BLaER1 treated with 17β-estradiol and CSF1 and Interleukin-3, amounts not matched to agents 10 nM and 100 nM (cell line): ENCODE measurements around the gene ECHDC1.

Experiments
- H3K27ac ChIP-seq, 11 experiments: shearing (Covaris generic); formaldehyde crosslinking; 2 replicates each; pipeline ENCODE4 v1.8.1; 2022
- H3K27me3 ChIP-seq, 11 experiments: shearing (Covaris generic); formaldehyde crosslinking; 2 replicates each; pipeline ENCODE4 v1.8.1; 2022
- H3K36me3 ChIP-seq, 11 experiments: shearing (Covaris generic); formaldehyde crosslinking; 2 replicates each; pipeline ENCODE4 v1.8.1; 2022
- H3K4me1 ChIP-seq, 10 experiments: shearing (Covaris generic); formaldehyde crosslinking; 2 replicates each; pipeline ENCODE4 v1.8.1; 2022
- H3K4me2 ChIP-seq, 11 experiments: shearing (Covaris generic); formaldehyde crosslinking; 2 replicates each; pipeline ENCODE4 v1.8.1; 2022
- H3K4me3 ChIP-seq, 10 experiments: shearing (Covaris generic); formaldehyde crosslinking; 2 replicates each; pipeline ENCODE4 v1.8.1; 2022
- H3K9ac ChIP-seq, 11 experiments: shearing (Covaris generic); formaldehyde crosslinking; 2 replicates each; pipeline ENCODE4 v1.8.1; 2022
- H3K9me3 ChIP-seq, 11 experiments: shearing (Covaris generic); formaldehyde crosslinking; replicated peaks in 1 of 11; 2 replicates each; pipeline ENCODE4 v1.8.1; 2022
- H4K20me1 ChIP-seq, 11 experiments: shearing (Covaris generic); formaldehyde crosslinking; 2 replicates each; pipeline ENCODE4 v1.8.1; 2022
- Cebpa-rat ChIP-seq, 11 experiments: shearing (Covaris generic); IDR thresholded peaks; 2 replicates each; pipeline ENCODE4 v1.8.1; 2022

The ECHDC1 gene

GRCh38 chr6:127347178-127347577 lies 3.8 kb upstream of the ECHDC1 start:
- Histone ChIP-seq H3K4me1 (peaks cover 10 to 40% (median 14%) of the 10 kb centered on the region in 10 experiments), H3K27me3 (no peaks in the 10 kb centered on the region), H3K9ac (no peak overlapping the region), H3K4me3 (no peak overlapping the region), H3K9me3 (peaks cover 13 to 47% (median 39%) of the 10 kb centered on the region in 11 experiments), H3K36me3 (peaks cover 0 to 34% (median 20%) of the 10 kb centered on the region in 11 experiments; a peak in 19 of 22 replicates), H3K27ac (peak overlapping the region in 4 of 11 experiments; percentile 26 to 60 (median 42); a peak in 5 of 22 replicates), H3K4me2 (peak overlapping the region in 2 of 11 experiments; percentile 27 to 37; a peak in 3 of 22 replicates), H4K20me1 (no peaks in the 10 kb centered on the region)
- no peak for TF ChIP-seq Cebpa-rat (IDR thresholded peaks at IDR 0.05)

- Histone ChIP-seq H4K20me1 (peaks cover 0 to 15% (median 12%) of the 10 kb centered on the region in 11 experiments; a peak in 15 of 22 replicates), H3K4me1 (peaks cover 26 to 53% (median 29%) of the 10 kb centered on the region in 10 experiments), H3K27me3 (no peaks in the 10 kb centered on the region), H3K9ac (no peak overlapping the region), H3K27ac (no peak overlapping the region; a peak in 1 of 22 replicates), H3K4me2 (0 out of 22 replicates have a peak overlapping the region, but pooled peaks of 1 of the 11 experiments have one; percentile 19), H3K9me3 (peaks cover 13 to 41% (median 36%) of the 10 kb centered on the region in 11 experiments), H3K36me3 (peaks cover 0 to 36% (median 20%) of the 10 kb centered on the region in 11 experiments; a peak in 18 of 22 replicates), H3K4me3 (no peak overlapping the region)
- TF ChIP-seq Cebpa-rat (IDR thresholded peaks at IDR 0.05): no peak
Measured at GRCh38 chr6:127345521-127345920, 2.1 kb upstream of the ECHDC1 start.

GRCh38 chr6:127343809-127344659 lies 625 bp upstream of the ECHDC1 start:
- H4K20me1 ChIP-seq: peaks cover 0 to 28% (median 25%) of the 10 kb centered on the region in 11 experiments; a peak in 16 of 22 replicates
- peaks cover 0 to 45% (median 21%) of the 10 kb centered on the region in 11 experiments; a peak in 13 of 22 replicates for H3K36me3 ChIP-seq
- TF ChIP-seq Cebpa-rat (IDR thresholded peaks at IDR 0.05): no peak
- H3K4me2 ChIP-seq: peak overlapping the region; percentile 82 to 97 (median 93)
- peaks cover 0 to 27% (median 21%) of the 10 kb centered on the region in 11 experiments; a peak in 19 of 22 replicates for H3K9me3 ChIP-seq
- peaks cover 31 to 59% (median 36%) of the 10 kb centered on the region in 10 experiments for H3K4me1 ChIP-seq
- peak overlapping the region; percentile 75 to 91 (median 77) for H3K4me3 ChIP-seq
- H3K27ac ChIP-seq: peak overlapping the region; percentile 85 to 98 (median 95)
- peak overlapping the region; percentile 87 to 96 (median 91) for H3K9ac ChIP-seq
- H3K27me3 ChIP-seq: no peaks in the 10 kb centered on the region

- no peaks in the 10 kb centered on the region for H3K27me3 ChIP-seq
Measured at GRCh38 chr6:127342296-127342945, 988 bp downstream of the ECHDC1 start.

GRCh38 chr6:127341471-127342202 lies 1.8 kb downstream of the ECHDC1 start:
- H3K36me3 ChIP-seq: peaks cover 0 to 52% (median 15%) of the 10 kb centered on the region in 11 experiments; a peak in 11 of 22 replicates
- peak overlapping the region in 9 of 11 experiments; percentile 90 to 98 (median 95); a peak in 14 of 22 replicates for H3K27ac ChIP-seq
- TF ChIP-seq Cebpa-rat (IDR thresholded peaks at IDR 0.05): no peak

More at GRCh38 chr6:127342296-127342945, 988 bp downstream of the ECHDC1 start:
- Histone ChIP-seq H3K27ac (peak overlapping the region; percentile 85 to 98 (median 95); a peak in 21 of 22 replicates), H4K20me1 (peaks cover 0 to 40% (median 29%) of the 10 kb centered on the region in 11 experiments; a peak in 16 of 22 replicates), H3K36me3 (peaks cover 0 to 47% (median 16%) of the 10 kb centered on the region in 11 experiments; a peak in 11 of 22 replicates), H3K4me3 (peak overlapping the region; percentile 75 to 91 (median 77)), H3K9ac (peak overlapping the region; percentile 87 to 96 (median 91)), H3K9me3 (peaks cover 0 to 17% (median 10%) of the 10 kb centered on the region in 11 experiments; a peak in 11 of 22 replicates), H3K4me2 (peak overlapping the region; percentile 82 to 97 (median 93)), H3K4me1 (peaks cover 31 to 56% (median 36%) of the 10 kb centered on the region in 10 experiments)
- TF ChIP-seq Cebpa-rat (IDR thresholded peaks at IDR 0.05): no peak

GRCh38 chr6:127340171-127340570 lies 3.2 kb downstream of the ECHDC1 start:
- peaks cover 0 to 38% (median 7%) of the 10 kb centered on the region in 11 experiments; a peak in 7 of 22 replicates for H3K36me3 ChIP-seq
- H3K4me3 ChIP-seq: no peak overlapping the region
- no peaks in the 10 kb centered on the region for H3K9me3 ChIP-seq
- H3K27me3 ChIP-seq: no peaks in the 10 kb centered on the region
- peak overlapping the region; percentile 82 to 97 (median 93); a peak in 21 of 22 replicates for H3K4me2 ChIP-seq
- no peak for TF ChIP-seq Cebpa-rat (IDR thresholded peaks at IDR 0.05)
- H3K27ac ChIP-seq: no peak overlapping the region
- no peak overlapping the region for H3K9ac ChIP-seq
- H3K4me1 ChIP-seq: peaks cover 31 to 44% (median 35%) of the 10 kb centered on the region in 10 experiments
- peaks cover 0 to 61% (median 39%) of the 10 kb centered on the region in 11 experiments; a peak in 16 of 22 replicates for H4K20me1 ChIP-seq

More at GRCh38 chr6:127341471-127342202, 1.8 kb downstream of the ECHDC1 start:
- Histone ChIP-seq H3K4me3 (peak overlapping the region; percentile 75 to 91 (median 77); a peak in 19 of 20 replicates), H3K4me1 (peaks cover 31 to 48% (median 36%) of the 10 kb centered on the region in 10 experiments), H3K9me3 (peaks cover 0 to 13% (median 7%) of the 10 kb centered on the region in 11 experiments; a peak in 11 of 22 replicates), H3K27me3 (no peaks in the 10 kb centered on the region), H3K9ac (peak overlapping the region; percentile 87 to 96 (median 91); a peak in 19 of 22 replicates), H4K20me1 (peaks cover 0 to 48% (median 34%) of the 10 kb centered on the region in 11 experiments; a peak in 16 of 22 replicates), H3K4me2 (peak overlapping the region; percentile 82 to 97 (median 93))

GRCh38 chr6:127338936-127339335 lies 4.5 kb downstream of the ECHDC1 start:
- peaks cover 0 to 74% (median 44%) of the 10 kb centered on the region in 11 experiments; a peak in 16 of 22 replicates for H4K20me1 ChIP-seq
- peaks cover 30 to 45% (median 38%) of the 10 kb centered on the region in 10 experiments for H3K4me1 ChIP-seq
- no peaks in the 10 kb centered on the region for H3K27me3 ChIP-seq
- TF ChIP-seq Cebpa-rat (IDR thresholded peaks at IDR 0.05): no peak
- H3K4me2 ChIP-seq: no peak overlapping the region; a peak in 1 of 22 replicates
- no peak overlapping the region for H3K9ac ChIP-seq
- H3K4me3 ChIP-seq: no peak overlapping the region
- H3K36me3 ChIP-seq: peaks cover 0 to 38% (median 7%) of the 10 kb centered on the region in 11 experiments; a peak in 8 of 22 replicates
- H3K9me3 ChIP-seq: no peaks in the 10 kb centered on the region; a peak in 1 of 22 replicates
- no peak overlapping the region for H3K27ac ChIP-seq
